Stomach smooth muscle (tissue), 2 donors: ENCODE data around the gene GRK1.

Experiments
- H3K27ac ChIP-seq: one replicate; pipeline ENCODE4 v1.7.0; 2013; ENCODE audit warnings: mild to moderate bottlenecking, low read length, inconsistent platforms
- H3K27me3 ChIP-seq, 2 donors: one replicate each; pipeline ENCODE4 v1.7.0; 2013; ENCODE audit warnings: low read length in 2 of 2; ENCODE audit not compliant: insufficient read depth in 2 of 2, control insufficient read depth in 1 of 2
- H3K36me3 ChIP-seq, 2 donors: one replicate each; pipeline ENCODE4 v1.7.0; 2013; ENCODE audit warnings: low read length in 2 of 2; ENCODE audit not compliant: control insufficient read depth in 2 of 2, insufficient read depth in 2 of 2
- H3K4me1 ChIP-seq: one replicate; pipeline ENCODE4 v1.7.0; 2013; ENCODE audit warnings: low read length; ENCODE audit not compliant: control insufficient read depth, insufficient read depth
- H3K4me3 ChIP-seq, 2 donors: one replicate each; pipeline ENCODE4 v1.7.0; 2013; ENCODE audit warnings: low read length in 2 of 2
- H3K9ac ChIP-seq, 2 donors: one replicate each; pipeline ENCODE4 v1.7.0; 2013; ENCODE audit warnings: low read length in 2 of 2, mild to moderate bottlenecking in 1 of 2
- H3K9me3 ChIP-seq, 2 donors: one replicate each; pipeline ENCODE4 v1.7.0; 2013; ENCODE audit warnings: low read length in 2 of 2; ENCODE audit not compliant: control insufficient read depth in 2 of 2
- donor health status: healthy.
- donor health status: Pancreatic carcinoma.

GRK1 gene

DNA sequence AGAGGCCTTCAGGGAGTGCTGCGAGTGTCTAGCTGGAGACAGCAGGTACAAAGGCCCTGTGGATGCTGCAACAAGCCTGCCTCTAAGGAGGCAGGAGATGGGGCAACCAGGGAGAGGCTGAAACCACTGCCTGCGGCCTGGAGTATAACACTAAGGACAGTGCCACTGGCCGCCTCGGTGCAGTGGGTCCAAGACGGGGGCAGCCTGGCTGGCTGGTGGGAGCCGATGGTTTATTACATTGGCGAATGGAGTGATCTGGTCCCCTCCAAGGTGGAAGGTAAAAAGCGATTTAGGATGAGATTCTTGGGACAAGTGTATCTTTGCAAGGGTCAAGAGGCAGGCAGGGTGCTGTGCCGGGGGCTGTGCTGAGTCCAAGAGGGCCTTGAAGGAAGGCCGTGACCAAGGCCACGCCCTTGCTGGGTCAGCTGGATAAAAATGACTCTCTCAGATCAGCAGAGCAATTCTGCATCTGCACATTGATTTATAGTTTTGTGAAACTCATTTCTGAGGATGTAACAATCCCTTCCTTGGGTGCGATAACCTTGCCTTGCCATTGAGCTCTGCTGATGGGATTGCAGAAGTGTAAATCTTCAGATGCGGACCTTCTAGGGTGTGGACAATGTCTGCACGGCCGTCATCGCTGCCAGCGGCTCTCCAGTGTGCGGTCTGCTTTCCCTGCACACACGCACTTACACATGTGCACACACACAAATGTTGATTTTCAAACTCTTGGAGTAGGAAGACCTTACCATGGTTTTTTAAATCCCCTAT lies 98.0 kb downstream of the GRK1 start:
- H3K9ac ChIP-seq, result no peak overlapping the region
- no peak overlapping the region for H3K4me3 ChIP-seq
- H3K27me3 ChIP-seq, result peaks cover under 1 to 2% of the 10 kb centered on the region in 2 donors
- H3K27ac ChIP-seq, result no peak overlapping the region
- H3K36me3 ChIP-seq, result no peaks in the 10 kb centered on the region
- H3K4me1 ChIP-seq, result peaks cover under 1% of the 10 kb centered on the region
- no peaks in the 10 kb centered on the region for H3K9me3 ChIP-seq

DNA sequence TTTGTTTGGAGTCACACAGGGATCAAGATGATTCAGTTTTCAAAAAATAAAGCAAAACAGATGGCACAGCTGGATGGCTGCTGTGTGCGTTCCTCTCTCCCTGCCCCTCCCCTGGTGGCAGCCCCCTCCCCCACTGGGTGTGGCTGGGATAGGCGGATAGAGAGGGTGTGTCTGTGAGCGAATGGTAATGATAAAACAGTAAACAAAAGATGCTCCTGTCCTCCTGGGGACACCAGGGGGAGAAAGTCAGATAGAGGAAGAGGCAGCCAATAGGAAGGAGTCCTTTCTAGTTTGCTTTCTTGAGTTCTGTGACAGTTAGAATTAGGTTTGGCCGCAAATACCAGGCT lies 98.5 kb downstream of the GRK1 start:
- Histone ChIP-seq H3K36me3 (no peaks in the 10 kb centered on the region), H3K9me3 (no peaks in the 10 kb centered on the region), H3K4me3 (no peak overlapping the region), H3K27me3 (peaks cover 0 to 2% of the 10 kb centered on the region in 2 donors), H3K4me1 (no peaks in the 10 kb centered on the region), H3K9ac (no peak overlapping the region), H3K27ac (no peak overlapping the region)

DNA sequence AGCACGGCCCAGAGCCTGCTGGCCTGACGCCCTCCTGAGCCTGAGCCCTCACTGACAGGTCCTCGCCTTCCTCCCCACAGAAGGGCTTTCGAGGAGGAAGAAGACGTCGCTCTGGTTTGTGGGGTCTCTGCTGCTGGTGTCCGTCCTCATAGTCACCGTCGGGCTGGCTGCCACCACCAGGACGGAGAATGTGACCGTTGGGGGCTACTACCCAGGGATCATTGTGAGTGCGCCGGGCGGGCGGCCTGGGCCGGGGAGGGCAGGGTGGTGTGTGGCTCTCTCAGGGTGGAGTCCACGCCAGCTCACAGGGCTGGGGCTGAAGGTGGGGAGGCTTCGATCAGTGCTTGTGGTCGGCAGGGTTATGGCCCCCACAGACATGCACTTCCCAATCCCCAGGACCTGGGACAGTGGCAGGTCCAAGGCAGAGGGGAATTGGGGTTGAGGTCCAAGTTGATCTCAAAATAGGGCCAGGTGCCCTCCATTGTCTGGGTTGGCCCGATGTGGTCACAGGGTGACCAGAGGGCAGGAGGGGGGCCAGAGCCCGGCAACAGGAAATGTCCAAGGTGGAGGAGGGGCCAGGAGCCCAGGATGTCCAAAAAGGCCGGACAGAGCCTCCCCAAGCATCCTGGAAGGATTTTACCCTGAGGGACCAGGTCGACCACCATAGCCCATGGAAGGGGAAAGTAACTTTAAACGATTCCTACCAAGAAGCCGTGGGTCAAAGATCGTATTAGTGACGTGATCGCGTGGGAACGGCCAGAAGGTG lies 99.2 kb downstream of the GRK1 start:
- no peak overlapping the region for H3K4me3 ChIP-seq
- H3K36me3 ChIP-seq, result no peaks in the 10 kb centered on the region
- H3K4me1 ChIP-seq, result no peaks in the 10 kb centered on the region
- no peaks in the 10 kb centered on the region for H3K9me3 ChIP-seq
- no peak overlapping the region for H3K27ac ChIP-seq
- H3K27me3 ChIP-seq, result peaks cover 0 to 2% of the 10 kb centered on the region in 2 donors
- no peak overlapping the region for H3K9ac ChIP-seq

DNA sequence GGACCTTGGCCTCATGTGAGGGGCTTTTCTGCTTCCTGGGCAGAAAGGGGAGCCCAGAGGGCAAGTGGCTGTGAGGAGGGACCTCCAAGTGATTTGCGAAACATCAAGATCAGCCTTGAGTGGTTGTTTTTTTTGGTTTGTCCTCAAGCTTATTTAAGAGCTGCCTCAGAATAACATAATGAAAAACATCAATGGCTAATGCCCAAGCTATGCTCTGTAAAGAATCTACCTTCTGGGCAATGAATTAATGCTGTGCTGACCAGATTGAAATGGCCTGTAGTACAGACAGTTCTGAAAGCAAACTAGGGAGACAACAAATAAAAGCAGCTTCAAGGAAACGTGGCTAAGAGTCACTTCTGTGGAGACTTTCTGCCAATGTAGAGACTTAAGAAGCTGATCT lies 100.3 kb downstream of the GRK1 start:
- no peak overlapping the region for H3K27ac ChIP-seq
- no peaks in the 10 kb centered on the region for H3K27me3 ChIP-seq
- H3K4me3 ChIP-seq, result no peak overlapping the region
- no peak overlapping the region for H3K9ac ChIP-seq
- H3K4me1 ChIP-seq, result no peaks in the 10 kb centered on the region
- no peaks in the 10 kb centered on the region for H3K9me3 ChIP-seq
- H3K36me3 ChIP-seq, result no peaks in the 10 kb centered on the region

DNA sequence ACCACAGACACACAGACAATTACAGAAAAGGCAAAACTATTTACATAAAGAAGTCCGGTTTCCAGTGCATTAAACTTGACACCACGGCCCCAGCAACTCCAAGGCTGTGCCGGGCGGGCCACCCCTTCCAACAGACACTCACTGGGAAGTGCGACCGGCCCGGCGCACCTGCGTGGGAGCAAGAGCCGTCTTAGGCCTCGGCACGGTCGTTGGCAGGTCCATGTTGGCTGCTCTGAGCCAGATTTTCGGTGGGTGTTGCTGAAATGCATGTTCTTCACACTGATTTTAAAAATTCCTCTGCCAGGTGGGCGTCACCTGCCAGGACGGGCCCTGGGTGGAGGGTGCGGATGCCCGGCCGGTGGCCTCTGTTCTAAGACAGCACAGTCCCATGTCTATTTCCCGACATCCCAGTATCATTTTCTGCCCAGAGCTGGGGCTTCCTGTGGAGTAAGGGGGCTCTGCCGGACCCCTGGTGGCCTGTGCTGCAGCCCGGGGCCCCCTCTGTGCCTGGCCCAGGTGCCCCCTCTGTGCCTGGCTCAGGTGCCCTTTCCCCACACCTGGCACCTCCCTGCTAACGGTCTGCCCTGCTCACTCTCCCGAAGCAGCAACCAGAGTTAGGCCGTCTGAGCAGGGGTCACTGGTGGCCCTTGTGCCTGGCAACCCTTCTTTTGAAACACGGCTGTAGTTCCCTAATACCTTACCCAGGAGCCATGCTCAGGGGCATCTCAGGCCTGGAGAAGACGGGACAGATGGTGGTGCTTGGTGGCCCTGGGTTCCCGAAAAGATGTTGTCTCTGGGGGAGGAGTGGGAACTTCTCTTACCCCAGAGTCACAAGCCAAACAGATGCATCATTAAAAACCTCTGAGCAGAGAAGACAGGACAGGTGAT lies 101.2 kb downstream of the GRK1 start:
- Histone ChIP-seq H3K9ac (no peak overlapping the region), H3K36me3 (no peaks in the 10 kb centered on the region), H3K27ac (no peak overlapping the region), H3K9me3 (no peaks in the 10 kb centered on the region), H3K4me1 (no peaks in the 10 kb centered on the region), H3K27me3 (no peaks in the 10 kb centered on the region), H3K4me3 (no peak overlapping the region)

DNA sequence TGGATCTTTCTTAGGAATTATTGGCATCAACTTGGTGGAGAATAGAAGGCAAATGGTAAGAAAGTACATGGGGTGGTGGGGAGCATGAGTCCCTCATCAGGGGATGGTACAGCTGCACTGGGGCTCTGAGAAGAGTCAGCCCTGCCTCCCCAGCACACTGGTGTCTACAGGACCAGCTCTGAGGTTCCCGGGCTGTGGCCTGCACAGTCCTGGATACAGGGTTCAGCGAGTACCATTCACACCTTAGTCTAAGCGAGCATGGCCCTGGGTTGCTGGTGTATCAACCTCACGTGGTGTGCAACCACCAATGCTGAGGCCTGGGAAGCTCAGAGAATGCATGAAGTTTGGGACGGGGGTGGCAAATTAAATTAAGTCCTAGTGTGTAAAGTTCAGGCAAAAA lies 102.1 kb downstream of the GRK1 start:
- H3K27ac ChIP-seq, result no peak overlapping the region
- H3K36me3 ChIP-seq, result no peaks in the 10 kb centered on the region
- no peak overlapping the region for H3K4me3 ChIP-seq
- H3K9me3 ChIP-seq, result no peaks in the 10 kb centered on the region
- H3K9ac ChIP-seq, result no peak overlapping the region
- H3K4me1 ChIP-seq, result no peaks in the 10 kb centered on the region
- peaks cover 0 to under 1% of the 10 kb centered on the region in 2 donors for H3K27me3 ChIP-seq

DNA sequence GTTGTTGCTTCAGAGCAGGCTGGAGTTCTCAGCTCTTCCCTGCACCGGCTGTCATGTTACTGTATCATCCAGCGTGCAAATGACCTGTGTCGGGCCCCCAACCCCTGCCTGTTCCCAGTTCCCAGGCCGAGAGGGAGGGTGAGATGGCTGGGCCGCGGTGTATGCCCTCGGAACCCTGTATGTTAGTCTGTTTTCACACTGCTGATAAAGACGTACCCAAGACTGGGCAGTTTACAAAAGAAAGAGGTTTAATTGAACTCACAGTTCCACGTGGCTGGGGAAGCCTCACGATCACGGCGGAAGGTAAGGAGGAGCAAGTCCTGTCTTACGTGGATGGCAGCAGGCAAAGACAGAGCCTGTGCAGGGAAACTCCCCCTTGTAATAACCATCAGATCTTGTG lies 102.9 kb downstream of the GRK1 start:
- Histone ChIP-seq H3K27me3 (peaks cover 3 to 7% of the 10 kb centered on the region in 2 donors), H3K27ac (no peak overlapping the region), H3K4me3 (no peak overlapping the region), H3K9ac (no peak overlapping the region), H3K36me3 (no peaks in the 10 kb centered on the region), H3K9me3 (no peaks in the 10 kb centered on the region), H3K4me1 (no peaks in the 10 kb centered on the region)

DNA sequence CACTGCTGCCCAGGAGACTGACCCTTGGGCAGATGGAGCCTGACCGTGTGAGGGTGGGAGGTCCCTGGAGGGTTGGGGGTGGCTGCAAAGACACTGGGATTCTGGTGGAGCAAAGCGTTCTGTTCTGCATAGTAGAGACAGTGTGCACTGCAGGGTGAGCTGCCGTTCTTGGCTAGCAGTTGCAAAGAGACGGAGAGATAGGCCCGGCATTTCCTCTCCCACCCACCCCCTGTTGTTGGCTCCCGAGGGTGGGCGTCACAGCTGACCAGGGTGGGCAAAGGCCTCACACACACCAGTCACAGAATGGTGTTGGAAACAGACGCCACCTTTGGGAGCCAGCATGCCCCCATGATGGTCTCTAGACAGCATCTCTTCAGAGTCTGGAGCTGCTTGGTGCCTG lies 103.4 kb downstream of the GRK1 start:
- Histone ChIP-seq H3K27me3 (peaks cover 3 to 7% of the 10 kb centered on the region in 2 donors), H3K4me3 (no peak overlapping the region), H3K27ac (no peak overlapping the region), H3K36me3 (no peaks in the 10 kb centered on the region), H3K4me1 (no peaks in the 10 kb centered on the region), H3K9me3 (no peaks in the 10 kb centered on the region), H3K9ac (no peak overlapping the region)

DNA sequence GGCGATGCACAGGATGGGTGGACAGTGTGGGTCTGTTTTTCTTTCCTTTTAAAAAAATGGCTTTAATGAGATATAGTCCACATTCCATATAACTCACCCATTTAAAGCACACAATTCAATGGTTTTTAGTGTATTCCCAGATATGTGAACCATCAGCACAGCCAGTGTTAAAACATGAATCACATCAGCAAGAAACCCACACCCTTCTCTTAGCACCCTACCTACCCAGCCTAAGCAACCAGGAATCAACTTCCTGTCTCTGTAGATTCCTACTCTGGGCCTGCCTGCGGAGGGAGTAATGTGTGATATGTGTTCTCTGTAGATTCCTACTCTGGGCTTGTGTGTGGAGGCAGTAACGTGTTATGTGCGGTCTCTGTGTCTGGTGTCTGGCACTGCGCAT lies 103.9 kb downstream of the GRK1 start:
- Histone ChIP-seq H3K36me3 (no peaks in the 10 kb centered on the region), H3K9me3 (no peaks in the 10 kb centered on the region), H3K27ac (no peak overlapping the region), H3K9ac (no peak overlapping the region), H3K4me3 (no peak overlapping the region), H3K4me1 (no peaks in the 10 kb centered on the region), H3K27me3 (peaks cover 3 to 10% of the 10 kb centered on the region in 2 donors)

DNA sequence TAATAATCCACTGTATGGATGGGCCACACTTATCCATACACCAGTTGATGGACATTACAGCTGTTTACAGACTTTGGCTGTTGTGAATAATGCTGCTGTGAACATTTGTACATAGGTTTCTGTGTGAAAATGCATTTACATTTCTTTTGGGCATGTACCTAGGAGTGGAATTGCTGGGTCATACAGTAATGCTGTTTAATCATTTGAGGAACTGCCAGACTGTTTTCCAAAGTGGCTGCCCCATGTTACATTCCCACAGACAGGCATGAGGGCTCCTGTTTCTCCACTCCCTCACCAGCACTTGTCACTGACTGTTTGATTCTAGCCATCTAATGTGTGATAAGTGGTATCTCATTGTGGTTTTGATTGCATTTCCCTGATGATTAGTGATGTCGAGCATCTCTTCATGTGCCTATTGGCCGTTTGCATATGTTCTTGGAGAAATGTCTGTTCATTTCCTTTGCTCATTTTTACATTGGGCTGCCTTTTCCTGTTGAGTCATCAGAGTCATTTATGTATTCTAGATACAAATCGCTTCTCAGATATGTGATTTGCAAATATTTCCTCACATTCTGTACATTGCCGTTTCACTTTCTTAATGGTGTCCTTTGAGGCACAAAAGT lies 104.8 kb downstream of the GRK1 start:
- H3K36me3 ChIP-seq, result no peaks in the 10 kb centered on the region
- no peak overlapping the region for H3K4me3 ChIP-seq
- no peak overlapping the region for H3K27ac ChIP-seq
- no peaks in the 10 kb centered on the region for H3K4me1 ChIP-seq
- no peaks in the 10 kb centered on the region for H3K9me3 ChIP-seq
- H3K27me3 ChIP-seq, result peaks cover 6 to 15% of the 10 kb centered on the region in 2 donors
- no peak overlapping the region for H3K9ac ChIP-seq
